T-cell (primary cell): ENCODE results near the gene STRBP. TPM values are rescaled to one million over a fixed set of nuclear protein-coding genes. Genes with fewer than 3 reads are reported as not detected.
"Not testable (repeated sequence)": the region's sequence is repeated elsewhere in the genome, so short reads cannot be mapped to it uniquely, and the experiment has no call there.

Experiments
- ATAC-seq, 4 experiments: fragments of 200-7000 bp in 3 of 4; fragments of 150-1000 bp in 1 of 4; cut with Tn5 transposase; replicated peaks in 1 of 4; 1 replicate in 3 of 4; 2 replicates in 1 of 4; pipeline ENCODE4 v1.10.0; 2021; ENCODE audit warnings: moderate library complexity in 3 of 4, mild to moderate bottlenecking in 2 of 4, moderate number of reproducible peaks in 1 of 4
- CTCF ChIA-PET, 2 donors: fragments of 300-600 bp; sonication (Branson Sonifier 250); formaldehyde crosslinking; loops; one replicate each; lab custom pipeline; 2022; ENCODE audit warnings: antibody characterized with exemption in 2 of 2; lab: Charles Lee
- POLR2A ChIA-PET, 2 donors: fragments of 300-600 bp; sonication (Branson Sonifier 250); formaldehyde crosslinking; loops; one replicate each; lab custom pipeline; 2022; ENCODE audit warnings: antibody characterized with exemption in 2 of 2; lab: Charles Lee
- DNase-seq, 35 experiments: peaks; one replicate each; pipeline versions ENCODE4 v3.0.0 to v3.0.0-alpha.2; 2013 to 2023
- H3K27ac ChIP-seq: one replicate; pipeline ENCODE4 v1.5.1; 2013; ENCODE audit warnings: low read length
- H3K27me3 ChIP-seq, 2 experiments: replicated peaks in 1 of 2; 1 replicate in 1 of 2; 2 replicates in 1 of 2; pipeline versions ENCODE4 v1.6.1 to v1.7.0; 2013; ENCODE audit warnings: low read length in 1 of 2, mixed read lengths in 1 of 2; ENCODE audit not compliant: control insufficient read depth in 2 of 2, insufficient read depth in 2 of 2; ENCODE audit errors: extremely low read depth in 1 of 2
- H3K36me3 ChIP-seq, 2 donors: 1 replicate in 1 of 2; 2 replicates in 1 of 2; pipeline versions ENCODE4 v1.6.1 to v1.7.0; 2013; ENCODE audit warnings: low read length in 1 of 2; ENCODE audit not compliant: control insufficient read depth in 2 of 2, insufficient read depth in 1 of 2; ENCODE audit errors: extremely low read depth in 1 of 2
- H3K4me1 ChIP-seq, 2 experiments: 1 replicate in 1 of 2; 2 replicates in 1 of 2; pipeline versions ENCODE4 v1.6.1 to v1.7.0; 2013; ENCODE audit warnings: low read length in 2 of 2, mixed read lengths in 1 of 2; ENCODE audit not compliant: insufficient read depth in 2 of 2, control insufficient read depth in 1 of 2; ENCODE audit errors: extremely low read depth in 1 of 2
- H3K4me3 ChIP-seq, 2 donors: 1 replicate in 1 of 2; 2 replicates in 1 of 2; pipeline versions ENCODE4 v1.5.1 to v1.7.0; 2013; ENCODE audit warnings: mild to moderate bottlenecking in 2 of 2, low read length in 1 of 2, moderate library complexity in 1 of 2; ENCODE audit not compliant: control insufficient read depth in 1 of 2; ENCODE audit errors: extremely low read depth in 1 of 2
- H3K9me3 ChIP-seq: 2 replicates; pipeline ENCODE4 v1.7.0; 2013
- H3K27ac Mint-ChIP-seq, 2 donors: one replicate each; pipeline ENCODE4 v1.8.0; 2020 to 2021; ENCODE audit warnings: mild to moderate bottlenecking in 2 of 2, mixed read lengths in 2 of 2
- H3K27me3 Mint-ChIP-seq, 2 donors: one replicate each; pipeline ENCODE4 v1.8.0; 2021 to 2022; ENCODE audit warnings: mixed read lengths in 2 of 2
- H3K36me3 Mint-ChIP-seq: one replicate; pipeline ENCODE4 v1.8.0; 2021; ENCODE audit warnings: mixed read lengths
- H3K4me1 Mint-ChIP-seq, 3 donors: one replicate each; pipeline ENCODE4 v1.8.0; 2020 to 2022; ENCODE audit warnings: mixed read lengths in 3 of 3, mild to moderate bottlenecking in 1 of 3
- H3K4me3 Mint-ChIP-seq, 3 donors: one replicate each; pipeline ENCODE4 v1.8.0; 2020 to 2022; ENCODE audit warnings: mild to moderate bottlenecking in 3 of 3, mixed read lengths in 3 of 3, moderate library complexity in 3 of 3
- H3K9me3 Mint-ChIP-seq, 3 donors: one replicate each; pipeline ENCODE4 v1.8.0; 2020 to 2022; ENCODE audit warnings: mixed read lengths in 3 of 3
- WGBS: methylation state at CpG from one replicate; pipeline ENCODE4 v1.1.5; 2013; ENCODE audit warnings: missing lambda C conversion rate; ENCODE audit not compliant: insufficient coverage; 5-methylcytosine and 5-hydroxymethylcytosine counted together
- total RNA-seq, 35 experiments: library from RNA in 6 of 35; stranded (reverse) in 6 of 35; fragments of 120-200 nt in 1 of 35; gene quantifications; one replicate each; pipeline versions ENCODE4 v1.2.1 to v1.2.4 and lab custom pipeline; 2013 to 2026

Gene STRBP
- total RNA-seq, 5 donors from 2014 or later (not counting 1 experiment from before 2014, with no cell fraction given), result 18.6 to 26.9 (median 20.0) TPM

GRCh38 chr9:123216251-123216797 is 52.1 kb downstream of the STRBP start:
- Mint-ChIP-seq H3K27ac (no peak overlapping the region), H3K9me3 (no peaks in the 10 kb centered on the region), H3K36me3 (peaks cover 9% of the 10 kb centered on the region), H3K4me3 (no peak overlapping the region), H3K27me3 (no peaks in the 10 kb centered on the region), H3K4me1 (peaks cover 18 to 32% (median 18%) of the 10 kb centered on the region in 3 donors)
- H3K4me3 ChIP-seq, result no peak overlapping the region
- WGBS, result 94% methylated on average over 3 of the region's 5 CpGs
- ATAC-seq, result no peak
- H3K4me1 ChIP-seq, result peaks cover 0 to 2% of the 10 kb centered on the region in 2 experiments
- H3K27ac ChIP-seq, result no peak overlapping the region
- POLR2A ChIA-PET, result interaction anchor here in 1 of 2 donors (0.6 kb wide), 1 partner anchor 35 kb away, joined by 3 read pairs; no protein-coding TSS in a partner anchor
- H3K27me3 ChIP-seq, result no peaks in the 10 kb centered on the region
- CTCF ChIA-PET, result no interaction called here
- no peaks in the 10 kb centered on the region for H3K36me3 ChIP-seq
- no peak for DNase-seq
- no peaks in the 10 kb centered on the region for H3K9me3 ChIP-seq

GRCh38 chr9:123211081-123211480 is 57.3 kb downstream of the STRBP start:
- H3K36me3 ChIP-seq, result no peaks in the 10 kb centered on the region
- Mint-ChIP-seq H3K4me1 (peaks cover 0 to 3% (median 0%) of the 10 kb centered on the region in 3 donors), H3K27ac (no peak overlapping the region), H3K36me3 (peaks cover 12% of the 10 kb centered on the region), H3K27me3 (no peaks in the 10 kb centered on the region), H3K9me3 (no peaks in the 10 kb centered on the region), H3K4me3 (no peak overlapping the region)
- no peak overlapping the region for H3K27ac ChIP-seq
- ATAC-seq (no peak), DNase-seq (no peak)
- no peak overlapping the region for H3K4me3 ChIP-seq
- no peaks in the 10 kb centered on the region for H3K9me3 ChIP-seq
- POLR2A ChIA-PET, result no interaction called here
- H3K4me1 ChIP-seq, result no peaks in the 10 kb centered on the region
- WGBS, result no CpG with 5 or more reads among the region's 3 CpGs
- CTCF ChIA-PET, result no interaction called here
- no peaks in the 10 kb centered on the region for H3K27me3 ChIP-seq

- no peaks in the 10 kb centered on the region for H3K4me1 ChIP-seq
- H3K36me3 ChIP-seq, result no peaks in the 10 kb centered on the region
- H3K9me3 ChIP-seq, result no peaks in the 10 kb centered on the region
- no peak for DNase-seq
- 100% methylated on average over 1 of the region's 1 CpG for WGBS
- Mint-ChIP-seq H3K36me3 (peaks cover 19% of the 10 kb centered on the region), H3K4me3 (no peak overlapping the region), H3K27me3 (no peaks in the 10 kb centered on the region), H3K27ac (no peak overlapping the region), H3K9me3 (no peaks in the 10 kb centered on the region), H3K4me1 (no peaks in the 10 kb centered on the region)
- no peak for ATAC-seq
- ChIA-PET CTCF (no interaction called here), POLR2A (interaction anchor here in 1 of 2 donors (0.6 kb wide), 1 partner anchor 136 kb away, joined by 3 read pairs; no protein-coding TSS in a partner anchor)
- no peak overlapping the region for H3K27ac ChIP-seq
- no peaks in the 10 kb centered on the region for H3K27me3 ChIP-seq
- H3K4me3 ChIP-seq, result no peak overlapping the region
These were observed 59.7 kb downstream of the STRBP start for GRCh38 chr9:123208626-123209174.

- Histone ChIP-seq H3K4me1 (no peaks in the 10 kb centered on the region), H3K36me3 (no peaks in the 10 kb centered on the region), H3K9me3 (no peaks in the 10 kb centered on the region), H3K27me3 (no peaks in the 10 kb centered on the region), H3K27ac (no peak overlapping the region), H3K4me3 (no peak overlapping the region)
- Mint-ChIP-seq H3K36me3 (peaks cover 23% of the 10 kb centered on the region), H3K9me3 (no peaks in the 10 kb centered on the region), H3K27ac (no peak overlapping the region), H3K4me3 (no peak overlapping the region), H3K4me1 (peaks cover 0 to 2% (median 0%) of the 10 kb centered on the region in 3 donors), H3K27me3 (no peaks in the 10 kb centered on the region)
- POLR2A ChIA-PET, result no interaction called here
- 100% methylated on average over 1 of the region's 6 CpGs for WGBS
- DNase-seq (no peak), ATAC-seq (no peak)
- CTCF ChIA-PET, result no interaction called here
These were observed 62.3 kb downstream of the STRBP start for GRCh38 chr9:123206065-123206464.

- Histone ChIP-seq H3K4me1 (no peaks in the 10 kb centered on the region), H3K9me3 (no peaks in the 10 kb centered on the region), H3K36me3 (no peaks in the 10 kb centered on the region), H3K27me3 (no peaks in the 10 kb centered on the region), H3K4me3 (no peak overlapping the region), H3K27ac (no peak overlapping the region)
- Mint-ChIP-seq H3K4me1 (peaks cover 0 to 6% (median 2%) of the 10 kb centered on the region in 3 donors), H3K36me3 (peaks cover 20% of the 10 kb centered on the region), H3K9me3 (no peaks in the 10 kb centered on the region), H3K27me3 (no peaks in the 10 kb centered on the region), H3K4me3 (no peak overlapping the region), H3K27ac (no peak overlapping the region)
- ChIA-PET POLR2A (no interaction called here), CTCF (no interaction called here)
- no CpG with 5 or more reads among the region's 2 CpGs for WGBS
- ATAC-seq, result no peak
- DNase-seq, result no peak
These were observed 67.3 kb downstream of the STRBP start for GRCh38 chr9:123201083-123201482.

- H3K4me3 Mint-ChIP-seq, CTCF ChIA-PET, H3K4me1 ChIP-seq, H3K27ac ChIP-seq, H3K27me3 Mint-ChIP-seq, H3K36me3 ChIP-seq, H3K4me3 ChIP-seq, H3K27ac Mint-ChIP-seq, H3K27me3 ChIP-seq, H3K4me1 Mint-ChIP-seq, POLR2A ChIA-PET, H3K9me3 ChIP-seq, ATAC-seq, H3K9me3 Mint-ChIP-seq, DNase-seq: not testable (repeated sequence)
- peaks cover 19% of the 10 kb centered on the region for H3K36me3 Mint-ChIP-seq
- WGBS, result no CpG with 5 or more reads among the region's 13 CpGs
These were observed 67.9 kb downstream of the STRBP start for GRCh38 chr9:123200469-123200868.
